NCI-H128 (cell line): ENCODE results near the gene GNB2.
"Not testable (repeated sequence)": the region's sequence is repeated elsewhere in the genome, so short reads cannot be mapped to it uniquely, and the experiment has no call there.

Experiments used
- DNase-seq: peaks from one replicate; lab custom pipeline; 2025; ENCODE audit not compliant: unreplicated experiment; lab: John Stamatoyannopoulos, UW

Gene GNB2

DNA sequence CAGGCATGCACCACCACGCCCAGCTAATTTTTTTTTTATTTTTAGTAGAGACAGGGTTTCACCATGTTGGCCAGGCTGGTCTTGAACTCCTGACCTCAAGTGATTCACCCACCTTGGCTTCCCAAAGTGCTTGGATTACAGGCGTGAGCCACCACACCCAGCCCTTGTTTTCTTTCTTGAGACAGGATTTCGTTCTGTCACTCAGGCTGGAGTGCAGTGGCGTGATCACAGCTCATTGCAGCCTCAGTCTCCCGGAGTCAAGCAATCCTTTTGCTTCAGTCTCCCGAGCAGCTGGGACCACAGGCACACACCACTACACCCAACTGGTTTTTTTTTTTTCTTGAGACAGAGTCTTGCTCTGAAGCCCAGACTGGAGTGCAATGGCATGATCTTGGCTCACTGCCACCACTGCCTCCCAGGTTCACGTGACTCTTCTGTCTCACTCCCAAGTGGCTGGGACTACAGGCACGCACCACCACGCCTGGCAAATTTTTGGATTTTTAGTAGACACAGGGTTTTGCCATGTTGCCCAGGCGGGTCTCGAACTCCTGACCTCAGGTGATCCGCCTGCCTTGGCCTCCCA is 11.3 kb upstream of the GNB2 start:
- not testable (repeated sequence) for DNase-seq

DNA sequence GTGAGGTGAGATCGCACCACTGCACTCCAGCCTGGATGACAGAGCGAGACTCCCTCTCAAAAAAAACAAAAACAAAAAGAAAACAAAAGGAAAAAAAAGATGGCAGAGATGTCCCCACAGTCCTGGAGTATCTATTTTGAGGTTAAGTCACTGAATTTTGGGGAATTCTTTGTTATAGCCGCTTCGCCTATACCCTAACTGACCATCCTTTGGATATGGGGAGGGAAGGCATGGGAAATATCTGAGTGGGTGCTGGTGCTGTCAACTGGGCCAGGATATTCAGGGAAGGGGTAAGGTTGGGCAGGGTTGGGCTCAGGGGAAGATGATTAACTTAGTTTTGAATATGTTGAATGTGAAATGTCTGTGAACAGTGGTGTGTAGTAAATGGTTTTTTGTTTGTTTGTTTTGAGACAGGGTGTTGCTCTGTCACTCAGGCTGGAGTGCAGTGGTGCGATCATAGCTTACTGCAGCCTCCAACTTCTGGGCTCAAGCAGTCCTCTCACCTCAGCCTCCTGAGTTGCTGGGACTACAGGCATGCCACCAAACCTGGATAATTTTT is 8.3 kb upstream of the GNB2 start:
- DNase-seq: no peak

DNA sequence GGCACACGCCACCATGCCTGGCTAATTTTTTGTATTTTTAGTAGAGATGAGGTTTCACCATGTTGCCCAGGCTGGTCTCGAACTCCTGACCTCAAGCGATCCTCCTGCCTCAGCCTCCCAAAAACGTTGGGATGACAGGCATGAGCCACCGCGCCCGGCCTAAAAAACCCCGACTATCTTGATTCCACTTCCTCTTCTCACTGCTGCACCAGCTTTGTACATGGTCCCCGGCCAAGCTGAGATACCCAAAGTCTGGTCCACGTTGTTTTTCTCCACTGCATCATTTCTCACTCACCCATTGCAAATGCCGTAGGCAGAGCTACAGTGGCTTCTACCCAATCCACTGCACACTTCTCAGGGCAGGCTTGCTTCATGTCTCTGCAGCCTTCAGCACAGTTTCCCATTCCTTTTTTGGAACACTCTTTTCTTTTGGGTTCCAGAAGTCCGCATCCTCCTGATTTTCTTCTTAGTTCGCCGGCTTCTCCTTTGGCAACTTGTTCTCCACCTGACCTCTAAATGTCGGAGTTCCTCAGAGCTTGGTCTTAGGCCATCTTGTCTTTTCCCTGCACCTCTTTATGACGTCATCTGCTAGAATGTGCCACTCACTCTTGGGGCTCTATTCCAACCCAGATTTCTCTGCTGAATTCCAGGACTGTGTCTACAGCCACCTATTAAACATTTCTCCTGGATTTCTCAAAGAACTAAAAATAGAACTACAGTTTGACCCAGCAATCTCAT is 6.0 kb upstream of the GNB2 start:
- DNase-seq: no peak

DNA sequence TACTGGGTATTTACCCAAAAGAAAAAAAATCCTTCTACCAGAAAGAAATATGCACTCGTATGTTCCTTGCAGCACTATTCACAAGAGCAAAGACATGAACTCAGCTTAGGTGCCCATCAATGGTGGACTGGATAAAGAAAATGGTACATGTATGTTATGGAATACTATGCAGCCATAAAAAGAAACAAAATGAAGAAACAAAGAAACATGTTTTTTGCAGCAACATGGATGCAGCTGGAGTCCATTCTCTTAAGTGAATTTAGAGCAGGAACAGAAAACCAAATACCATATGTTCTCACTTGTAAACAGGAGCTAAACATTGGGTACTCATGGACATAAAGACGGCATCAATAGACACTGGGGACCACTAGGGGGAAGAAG is 5.5 kb upstream of the GNB2 start:
- DNase-seq: no peak

DNA sequence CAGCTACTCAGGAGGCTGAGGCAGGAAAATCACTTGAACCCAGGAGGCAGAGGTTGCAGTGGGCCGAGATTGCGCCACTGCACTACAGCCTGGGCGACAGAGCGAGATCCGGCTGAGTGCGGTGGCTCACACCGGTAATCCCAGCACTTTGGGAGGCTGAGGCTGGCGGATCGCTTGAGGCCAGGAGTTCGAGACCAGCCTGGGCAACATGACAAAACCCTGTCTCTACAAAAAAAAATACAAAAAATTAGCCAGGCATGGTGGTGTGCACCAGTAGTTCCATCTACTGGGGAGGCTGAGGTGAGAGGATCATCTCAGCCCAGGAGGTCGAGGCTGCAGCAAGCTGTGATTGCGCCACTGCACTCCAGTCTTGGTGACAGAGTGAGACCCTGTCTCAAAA is 4.4 kb upstream of the GNB2 start:
- not testable (repeated sequence) for DNase-seq

DNA sequence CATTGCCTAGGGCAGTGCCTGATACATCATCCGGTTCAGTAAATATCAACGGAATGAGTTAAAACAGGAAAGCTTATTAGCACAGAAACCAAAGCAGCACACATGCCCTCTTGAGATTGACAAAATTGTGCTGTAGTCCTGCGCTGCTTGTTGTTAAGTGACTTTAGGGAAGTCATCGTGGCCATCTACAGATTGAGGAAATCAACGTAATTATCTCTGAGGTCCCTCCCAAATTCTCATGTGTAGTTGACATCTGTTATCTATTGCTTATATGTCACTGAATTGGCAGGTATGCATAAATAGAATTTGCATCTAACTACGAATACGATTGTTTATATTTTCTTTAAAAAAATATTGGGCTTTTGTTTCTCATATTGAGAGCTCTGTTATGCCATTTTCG is 3.5 kb upstream of the GNB2 start:
- DNase-seq: no peak

DNA sequence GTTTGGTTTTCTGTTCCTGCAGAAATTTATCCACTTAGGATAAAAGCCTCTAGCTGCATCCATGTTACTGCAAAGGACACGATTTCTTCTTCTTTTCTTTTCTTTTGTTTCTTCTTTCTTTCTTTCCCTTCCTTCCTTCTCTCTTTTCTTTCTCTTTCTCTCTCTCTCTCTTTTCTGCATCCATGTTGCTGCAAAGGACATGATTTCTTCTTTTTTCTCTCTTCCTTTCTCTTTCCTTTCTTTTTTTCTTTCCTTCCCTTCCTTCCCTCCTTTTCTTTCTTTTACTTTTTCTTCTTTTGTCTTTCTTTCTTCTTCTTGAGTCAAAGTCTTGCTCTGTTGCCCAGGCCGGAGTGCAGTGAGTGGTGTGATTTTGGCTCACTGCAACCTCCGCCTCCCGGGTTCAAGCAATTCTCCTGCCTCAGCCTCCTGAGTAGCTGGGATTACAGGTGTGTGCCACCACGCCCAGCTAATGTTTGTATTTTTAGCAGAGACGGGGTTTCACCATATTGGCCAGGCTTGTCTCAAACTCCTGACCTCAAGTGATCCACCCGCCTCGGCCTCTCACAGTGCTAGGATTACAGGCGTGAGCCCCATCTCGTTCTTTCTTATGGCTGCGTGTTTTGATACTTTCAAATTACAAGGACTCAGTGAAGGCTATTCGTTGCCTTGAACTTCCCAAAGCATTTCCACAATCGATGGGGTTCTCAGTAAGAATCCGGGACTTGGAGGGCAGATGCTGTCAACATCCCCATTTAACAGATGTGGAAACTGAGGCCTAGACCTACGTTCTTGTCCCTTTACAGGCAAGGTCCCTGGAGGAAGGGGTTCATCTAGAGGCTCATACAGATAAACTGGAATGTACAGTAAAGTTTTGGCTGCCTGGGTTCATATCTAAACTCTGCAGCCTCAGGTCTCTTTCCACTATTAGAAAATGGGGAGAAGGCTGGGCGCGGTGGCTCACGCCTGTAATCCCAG is 1.9 kb upstream of the GNB2 start:
- DNase-seq: no peak

DNA sequence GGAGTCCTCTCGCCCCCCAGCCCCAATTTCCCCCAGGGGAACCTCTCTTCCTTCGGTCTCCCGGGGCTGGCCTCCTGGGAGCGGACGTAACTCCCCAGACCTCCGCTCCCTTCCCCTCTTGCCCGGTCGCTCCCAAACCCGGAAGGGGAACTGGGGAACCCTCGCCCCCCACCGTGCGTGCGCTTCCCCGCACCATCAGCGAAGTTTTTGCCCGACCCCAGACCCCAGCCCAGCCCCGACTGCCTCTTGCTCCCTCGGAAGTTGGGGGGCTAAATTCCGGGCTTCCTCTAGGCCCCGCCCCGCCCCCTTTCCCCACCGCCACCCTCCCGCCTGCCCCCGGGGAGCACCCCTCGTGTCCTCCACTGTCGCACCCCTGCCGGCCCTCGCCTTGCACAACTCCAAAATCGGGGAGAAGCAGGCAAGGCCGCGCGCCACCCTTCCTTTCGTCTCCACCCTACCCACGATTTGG is 436 bp downstream of the GNB2 start:
- no peak for DNase-seq

DNA sequence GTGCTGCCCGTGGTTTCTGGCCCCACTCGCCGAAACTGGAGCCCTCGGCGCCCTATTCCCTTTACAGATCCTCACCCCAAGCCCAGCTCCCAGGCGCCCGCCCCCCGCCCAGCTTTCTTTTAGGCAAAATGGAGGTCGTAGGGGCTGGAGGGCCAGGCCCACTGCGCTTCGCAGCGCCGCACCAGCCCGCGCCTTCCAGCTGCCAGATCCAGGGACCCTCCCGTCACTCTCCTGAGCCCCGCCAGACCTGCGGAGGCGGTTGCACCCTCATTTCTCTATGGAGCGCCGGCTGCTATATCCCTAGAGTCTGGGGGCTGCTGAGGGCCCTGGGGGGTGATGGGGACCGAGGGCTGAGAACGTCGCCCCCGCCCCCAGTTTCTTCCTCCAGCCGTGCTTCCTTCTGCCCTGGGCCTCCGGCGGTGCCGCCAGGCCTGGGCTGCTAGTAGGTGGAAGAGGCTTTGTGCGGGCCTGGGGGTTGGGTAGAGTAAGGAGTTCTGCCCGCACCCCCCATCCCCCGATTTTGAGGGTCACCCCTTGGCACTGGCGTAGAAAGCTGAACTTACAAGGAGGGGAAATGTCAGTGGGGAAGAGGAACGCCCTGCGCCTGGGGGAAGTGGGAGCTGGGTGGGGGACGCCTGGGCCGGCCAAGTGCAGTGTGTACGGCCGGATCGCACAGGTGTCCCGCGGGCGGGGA is 1.0 kb downstream of the GNB2 start:
- DNase-seq: no peak

DNA sequence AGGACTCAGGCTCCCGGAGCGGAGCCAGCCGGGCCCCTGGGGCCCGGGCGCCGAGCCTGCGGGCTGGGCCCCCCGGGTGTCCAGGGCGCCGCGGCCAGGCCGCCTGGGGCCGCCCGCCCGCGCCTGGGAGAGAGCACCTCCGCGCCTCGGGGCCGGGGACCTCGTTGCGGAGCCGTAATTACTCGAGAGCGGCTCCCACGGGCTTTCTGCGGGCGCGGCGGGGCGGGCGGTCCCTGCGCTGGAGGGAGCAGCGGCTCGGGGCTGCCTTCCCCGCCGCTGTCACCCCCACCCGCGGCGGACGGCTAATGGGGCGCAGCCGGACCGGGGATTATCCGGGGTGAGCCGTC is 1.5 kb downstream of the GNB2 start:
- DNase-seq: no peak

DNA sequence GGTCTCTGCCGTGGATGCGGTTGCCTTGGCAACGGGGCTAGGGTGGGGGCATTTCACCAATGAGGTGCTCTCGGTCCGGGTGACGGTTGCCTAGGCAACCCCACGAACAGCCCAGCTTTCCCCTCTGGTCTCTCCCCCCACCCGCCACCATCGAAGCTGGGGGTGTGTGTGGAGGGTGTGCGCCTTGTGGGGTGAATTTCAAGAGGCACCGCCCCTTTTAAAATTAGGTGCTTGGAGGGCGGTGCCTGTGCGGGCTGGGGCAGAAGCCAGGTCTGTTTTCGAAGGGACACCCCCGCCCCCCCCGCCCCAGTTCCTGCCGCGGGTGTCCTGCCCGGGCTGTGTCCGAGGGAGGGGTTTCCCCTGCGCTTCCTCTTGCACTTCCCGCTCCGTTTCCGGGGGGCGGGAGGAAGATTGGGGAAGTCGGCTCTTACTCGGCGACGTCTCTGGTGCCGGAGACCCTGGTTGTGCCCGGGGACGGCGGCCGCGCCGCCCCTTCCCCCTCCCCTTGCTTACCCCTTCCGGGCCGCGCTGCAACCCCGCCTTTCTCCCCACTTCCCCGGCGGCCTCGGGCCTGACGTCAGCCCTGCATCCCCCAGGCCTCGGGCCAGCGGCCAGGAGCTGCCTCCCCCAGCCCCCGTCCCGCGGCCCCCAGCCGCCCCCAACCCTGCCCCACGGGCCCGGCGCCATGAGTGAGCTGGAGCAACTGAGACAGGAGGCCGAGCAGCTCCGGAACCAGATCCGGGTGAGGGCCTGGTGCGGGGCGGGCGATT is 2.2 kb downstream of the GNB2 start:
- DNase-seq: peak; percentile 60

DNA sequence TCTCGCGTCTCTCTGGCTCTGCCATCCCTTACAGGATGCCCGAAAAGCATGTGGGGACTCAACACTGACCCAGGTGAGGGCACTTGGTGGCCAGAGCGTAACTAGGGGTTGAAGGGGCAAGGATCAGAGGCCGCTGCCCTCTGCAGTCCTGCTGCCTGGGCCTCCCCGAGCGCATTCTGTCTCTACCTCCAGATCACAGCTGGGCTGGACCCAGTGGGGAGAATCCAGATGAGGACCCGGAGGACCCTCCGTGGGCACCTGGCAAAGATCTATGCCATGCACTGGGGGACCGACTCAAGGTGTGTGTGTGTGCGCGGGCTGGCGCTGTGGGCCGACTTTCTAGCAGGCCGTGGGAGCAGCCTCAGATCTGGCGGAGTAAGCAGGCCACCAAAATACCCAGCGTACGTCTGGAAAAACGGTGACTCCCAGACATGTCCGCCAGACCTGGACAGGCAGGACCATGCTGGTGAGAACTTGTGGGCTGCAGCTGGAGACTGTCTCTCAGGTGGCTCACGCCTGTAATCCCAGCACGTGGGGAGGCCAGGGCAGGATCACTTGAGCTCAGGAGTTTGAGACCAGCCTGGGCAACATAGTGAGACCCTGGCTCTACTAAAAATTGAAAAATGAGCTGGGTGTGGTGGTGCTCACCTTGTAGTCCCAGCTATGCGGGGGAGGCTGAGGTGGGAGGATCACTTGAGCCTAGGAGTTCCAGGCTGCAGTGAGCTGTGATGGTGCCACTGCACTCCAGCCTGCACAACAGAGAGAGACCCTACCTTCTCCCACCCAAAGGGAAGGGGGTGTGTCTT is 3.2 kb downstream of the GNB2 start:
- DNase-seq: no peak

DNA sequence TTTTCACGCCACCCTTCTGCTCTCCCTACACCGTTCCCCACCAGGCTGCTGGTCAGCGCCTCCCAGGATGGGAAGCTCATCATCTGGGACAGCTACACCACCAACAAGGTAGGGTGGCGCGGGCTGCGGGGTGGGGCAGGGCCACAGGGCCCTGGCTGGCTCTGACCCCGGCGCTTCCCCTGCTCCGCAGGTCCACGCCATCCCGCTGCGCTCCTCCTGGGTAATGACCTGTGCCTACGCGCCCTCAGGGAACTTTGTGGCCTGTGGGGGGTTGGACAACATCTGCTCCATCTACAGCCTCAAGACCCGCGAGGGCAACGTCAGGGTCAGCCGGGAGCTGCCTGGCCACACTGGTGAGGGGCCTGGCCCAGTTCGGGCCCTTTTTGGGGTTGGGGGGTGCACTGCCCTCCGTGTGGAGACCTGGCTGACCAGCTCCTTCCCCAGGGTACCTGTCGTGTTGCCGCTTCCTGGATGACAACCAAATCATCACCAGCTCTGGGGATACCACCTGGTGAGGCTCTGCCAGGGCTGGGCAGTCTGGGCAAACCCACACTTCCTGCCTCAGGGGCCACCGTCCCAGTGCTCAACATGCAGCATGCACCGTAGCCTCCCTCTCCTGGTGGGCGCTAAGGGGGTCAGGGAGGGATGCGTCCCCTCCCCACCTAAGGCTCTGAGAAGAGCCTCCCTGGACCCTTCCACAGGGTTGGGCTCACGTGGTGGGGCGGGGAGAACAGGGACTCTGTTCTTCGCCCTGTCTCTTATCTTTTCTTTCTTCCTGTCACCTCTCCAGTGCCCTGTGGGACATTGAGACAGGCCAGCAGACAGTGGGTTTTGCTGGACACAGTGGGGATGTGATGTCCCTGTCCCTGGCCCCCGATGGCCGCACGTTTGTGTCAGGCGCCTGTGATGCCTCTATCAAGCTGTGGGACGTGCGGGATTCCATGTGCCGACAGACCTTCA is 4.0 kb downstream of the GNB2 start:
- DNase-seq: no peak

DNA sequence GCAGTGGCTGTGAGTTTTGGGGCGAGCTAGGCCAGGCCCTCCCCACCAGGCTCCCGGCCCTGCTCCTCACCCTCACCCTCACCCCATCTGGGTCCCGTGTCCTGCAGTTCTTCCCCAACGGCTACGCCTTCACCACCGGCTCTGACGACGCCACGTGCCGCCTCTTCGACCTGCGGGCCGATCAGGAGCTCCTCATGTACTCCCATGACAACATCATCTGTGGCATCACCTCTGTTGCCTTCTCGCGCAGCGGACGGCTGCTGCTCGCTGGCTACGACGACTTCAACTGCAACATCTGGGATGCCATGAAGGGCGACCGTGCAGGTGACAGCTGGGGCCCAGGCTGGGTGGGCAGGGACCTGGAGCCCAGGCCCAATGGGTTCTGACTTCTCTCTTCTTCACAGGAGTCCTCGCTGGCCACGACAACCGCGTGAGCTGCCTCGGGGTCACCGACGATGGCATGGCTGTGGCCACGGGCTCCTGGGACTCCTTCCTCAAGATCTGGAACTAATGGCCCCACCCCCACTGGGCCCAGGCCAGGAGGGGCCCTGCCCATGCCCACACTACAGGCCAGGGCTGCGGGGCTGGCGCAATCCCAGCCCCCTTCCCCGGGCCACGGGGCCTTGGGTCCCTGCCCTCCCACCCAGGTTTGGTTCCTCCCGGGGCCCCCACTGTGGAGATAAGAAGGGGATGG is 4.9 kb downstream of the GNB2 start:
- DNase-seq: no peak

DNA sequence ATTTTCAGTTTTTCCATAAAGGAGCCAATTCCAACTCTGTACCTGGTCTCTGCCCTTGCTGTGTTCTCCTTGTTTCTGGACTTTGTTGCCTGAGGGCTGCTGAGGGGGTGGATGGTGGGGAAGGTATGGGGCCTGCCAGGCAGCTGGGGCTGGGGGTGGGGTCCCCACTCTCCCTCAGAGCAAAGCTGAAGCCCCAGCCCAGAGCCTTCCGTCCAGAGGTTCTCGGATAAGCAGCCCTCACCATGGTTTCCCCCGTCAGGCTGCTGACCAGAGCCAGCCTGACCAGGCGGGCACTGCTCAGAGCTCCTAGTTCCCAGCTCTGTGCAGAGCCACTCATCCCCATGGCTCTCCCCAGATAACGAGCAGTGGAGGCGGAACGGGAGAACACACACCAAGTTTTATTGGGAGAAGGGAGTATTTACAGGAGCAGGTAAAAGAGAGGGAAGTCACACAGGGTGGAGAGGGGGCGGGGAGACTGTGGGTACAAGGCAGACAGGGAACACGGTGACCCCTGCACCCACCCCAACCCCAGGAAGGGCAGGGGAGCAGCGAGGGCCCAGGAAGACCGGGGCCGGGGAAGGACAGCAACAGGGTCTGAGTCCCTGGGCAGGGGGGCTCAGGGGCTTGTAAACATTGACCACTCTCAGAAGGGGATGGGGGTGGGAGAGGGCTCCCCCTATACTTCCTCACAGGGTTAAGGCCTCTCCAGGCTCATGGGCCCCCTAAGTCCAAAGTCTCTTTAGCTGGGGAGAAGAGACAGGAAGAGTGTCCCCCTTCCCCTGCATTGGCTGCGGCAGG is 5.8 kb downstream of the GNB2 start:
- DNase-seq: no peak

DNA sequence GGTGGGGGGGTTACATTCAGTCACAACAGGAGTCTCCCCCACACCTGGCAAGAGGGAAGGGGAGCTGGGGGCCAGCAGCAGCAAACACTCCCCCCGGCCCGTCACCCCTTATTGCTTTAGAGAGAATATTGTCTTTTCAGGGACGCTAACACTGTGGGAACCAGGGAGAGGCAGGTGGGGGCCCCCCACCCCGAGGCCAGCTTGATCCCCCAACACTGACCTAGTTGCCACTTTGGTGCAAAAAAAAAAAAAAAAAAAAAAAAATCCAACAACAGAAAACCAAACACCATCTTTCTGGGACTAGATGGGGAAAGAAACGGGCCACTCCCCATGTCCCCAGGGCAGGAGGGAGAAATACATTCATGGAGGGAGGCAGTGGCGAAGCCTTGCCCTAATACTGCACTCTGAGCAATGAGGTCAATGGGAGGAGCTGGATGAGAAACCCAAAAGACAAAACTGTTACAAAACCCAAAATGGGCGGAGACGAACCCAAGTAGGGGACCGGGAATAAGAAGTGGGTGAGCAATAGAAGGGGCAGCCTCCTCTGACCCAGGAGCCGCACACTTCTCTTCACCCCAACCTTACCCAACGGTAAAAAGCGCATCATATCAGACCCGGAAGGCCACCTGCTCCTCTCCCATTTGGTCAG is 6.5 kb downstream of the GNB2 start:
- no peak for DNase-seq
